NT2/D1 (cell line): ENCODE data around the gene ROMO1.
"Not testable (repeated sequence)": the region's sequence is repeated elsewhere in the genome, so short reads cannot be mapped to it uniquely, and the experiment has no call there.

ENCODE experiments used
- DNase-seq: peaks from one replicate; pipeline ENCODE4 v3.0.0-alpha.2; 2011; ENCODE audit warnings: low read depth, low spot score
- H3K27me3 ChIP-seq: 2 replicates; pipeline ENCODE4 v1.6.0; 2011; ENCODE audit warnings: mild to moderate bottlenecking; ENCODE audit not compliant: insufficient read length, insufficient read depth
- H3K36me3 ChIP-seq: 2 replicates; pipeline ENCODE4 v1.6.1; 2011; ENCODE audit warnings: mild to moderate bottlenecking, low read length, mixed read lengths; ENCODE audit not compliant: insufficient read depth, insufficient read length
- H3K4me1 ChIP-seq: 2 replicates; pipeline ENCODE4 v1.5.1; 2011; ENCODE audit not compliant: insufficient read depth, insufficient read length
- H3K4me3 ChIP-seq: 2 replicates; pipeline ENCODE4 v1.5.1; 2011; ENCODE audit warnings: low read depth; ENCODE audit not compliant: insufficient read length
- H3K9ac ChIP-seq: 2 replicates; pipeline ENCODE4 v1.6.0; 2011; ENCODE audit warnings: low read depth; ENCODE audit not compliant: insufficient read length
- H3K9me3 ChIP-seq: 2 replicates; pipeline ENCODE4 v1.5.1; 2011; ENCODE audit warnings: mild to moderate bottlenecking, low read length; ENCODE audit not compliant: insufficient read depth
- SUZ12 ChIP-seq: IDR thresholded peaks from 2 replicates; pipeline ENCODE4 v1.6.1; 2011; ENCODE audit not compliant: insufficient read length, insufficient read depth; ENCODE audit errors: extremely low read depth
- YY1 ChIP-seq: IDR thresholded peaks from 2 replicates; pipeline ENCODE4 v1.6.1; 2011; ENCODE audit not compliant: insufficient read length, insufficient read depth
- ZNF274 ChIP-seq: IDR thresholded peaks from 2 replicates; pipeline ENCODE4 v1.6.1; 2011; ENCODE audit warnings: mild to moderate bottlenecking, low read depth, low read length

Gene ROMO1

GRCh38 chr20:35715652-35716051 lies 16.4 kb downstream of the ROMO1 start:
- Histone ChIP-seq H3K4me1 (no peaks in the 10 kb centered on the region), H3K9ac (no peak overlapping the region), H3K4me3 (no peak overlapping the region), H3K36me3 (peaks cover 92% of the 10 kb centered on the region), H3K9me3 (no peaks in the 10 kb centered on the region), H3K27me3 (no peaks in the 10 kb centered on the region)
- no peak for DNase-seq
- TF ChIP-seq YY1 (no peak), ZNF274 (no peak), SUZ12 (no peak)

DNA sequence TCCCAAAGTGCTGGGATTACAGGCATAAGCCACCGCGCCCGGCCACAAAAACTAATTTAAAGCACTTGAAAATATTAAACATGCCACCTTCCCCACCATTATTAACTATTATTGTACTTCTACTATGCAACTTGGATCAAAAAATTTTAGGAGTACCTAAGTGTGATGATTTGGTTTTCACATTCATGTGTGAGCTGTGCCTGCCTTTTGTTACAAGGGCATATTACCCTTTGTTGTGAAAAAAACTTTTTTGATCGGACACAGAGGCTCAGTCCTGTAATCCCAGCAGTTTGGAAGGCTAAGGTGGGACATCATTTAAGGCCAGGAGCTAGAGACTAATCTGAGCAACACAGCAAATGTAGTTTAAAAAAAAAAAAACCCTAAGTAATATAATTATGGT lies 17.1 kb downstream of the ROMO1 start:
- no peaks in the 10 kb centered on the region for H3K9me3 ChIP-seq
- H3K36me3 ChIP-seq: peaks cover 92% of the 10 kb centered on the region
- no peak for DNase-seq
- no peak overlapping the region for H3K9ac ChIP-seq
- no peak overlapping the region for H3K4me3 ChIP-seq
- no peaks in the 10 kb centered on the region for H3K4me1 ChIP-seq
- no peak for TF ChIP-seq SUZ12
- TF ChIP-seq YY1: no peak
- no peak for TF ChIP-seq ZNF274
- no peaks in the 10 kb centered on the region for H3K27me3 ChIP-seq

DNA sequence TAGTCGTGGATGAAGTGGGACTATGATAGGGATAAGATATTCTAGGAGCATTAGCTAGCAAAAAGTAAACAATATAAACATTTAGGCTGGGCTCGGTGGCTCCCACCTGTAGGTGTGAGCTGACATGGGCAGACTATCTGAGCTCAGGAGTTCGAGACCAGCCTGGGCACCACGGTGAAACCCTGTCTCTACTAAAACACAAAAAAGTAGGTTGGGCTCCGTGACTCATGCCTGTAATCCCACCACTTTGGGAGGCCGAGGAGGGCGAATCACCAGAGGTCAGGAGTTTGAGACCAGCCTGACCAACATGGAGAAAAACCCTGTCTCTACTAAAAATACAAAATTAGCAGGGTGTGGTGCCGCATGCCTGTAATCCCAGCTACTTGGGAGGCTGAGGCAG lies 19.1 kb downstream of the ROMO1 start:
- H3K9ac ChIP-seq, H3K27me3 ChIP-seq, H3K9me3 ChIP-seq, H3K4me1 ChIP-seq, H3K4me3 ChIP-seq, DNase-seq: not testable (repeated sequence)
- peaks cover 94% of the 10 kb centered on the region for H3K36me3 ChIP-seq

- Histone ChIP-seq H3K9ac (no peak overlapping the region), H3K9me3 (no peaks in the 10 kb centered on the region), H3K27me3 (no peaks in the 10 kb centered on the region), H3K36me3 (peaks cover 93% of the 10 kb centered on the region), H3K4me3 (no peak overlapping the region), H3K4me1 (no peaks in the 10 kb centered on the region)
- no peak for TF ChIP-seq ZNF274
- TF ChIP-seq YY1: no peak
- TF ChIP-seq SUZ12: no peak
- no peak for DNase-seq
These were observed 19.9 kb downstream of the ROMO1 start for GRCh38 chr20:35718972-35719635.

- Histone ChIP-seq H3K9ac (no peak overlapping the region), H3K4me3 (no peak overlapping the region), H3K27me3 (no peaks in the 10 kb centered on the region), H3K4me1 (no peaks in the 10 kb centered on the region), H3K36me3 (peaks cover 93% of the 10 kb centered on the region), H3K9me3 (no peaks in the 10 kb centered on the region)
- TF ChIP-seq YY1 (no peak), SUZ12 (no peak), ZNF274 (no peak)
- no peak for DNase-seq
These were observed 20.5 kb downstream of the ROMO1 start for GRCh38 chr20:35719717-35720116.

DNA sequence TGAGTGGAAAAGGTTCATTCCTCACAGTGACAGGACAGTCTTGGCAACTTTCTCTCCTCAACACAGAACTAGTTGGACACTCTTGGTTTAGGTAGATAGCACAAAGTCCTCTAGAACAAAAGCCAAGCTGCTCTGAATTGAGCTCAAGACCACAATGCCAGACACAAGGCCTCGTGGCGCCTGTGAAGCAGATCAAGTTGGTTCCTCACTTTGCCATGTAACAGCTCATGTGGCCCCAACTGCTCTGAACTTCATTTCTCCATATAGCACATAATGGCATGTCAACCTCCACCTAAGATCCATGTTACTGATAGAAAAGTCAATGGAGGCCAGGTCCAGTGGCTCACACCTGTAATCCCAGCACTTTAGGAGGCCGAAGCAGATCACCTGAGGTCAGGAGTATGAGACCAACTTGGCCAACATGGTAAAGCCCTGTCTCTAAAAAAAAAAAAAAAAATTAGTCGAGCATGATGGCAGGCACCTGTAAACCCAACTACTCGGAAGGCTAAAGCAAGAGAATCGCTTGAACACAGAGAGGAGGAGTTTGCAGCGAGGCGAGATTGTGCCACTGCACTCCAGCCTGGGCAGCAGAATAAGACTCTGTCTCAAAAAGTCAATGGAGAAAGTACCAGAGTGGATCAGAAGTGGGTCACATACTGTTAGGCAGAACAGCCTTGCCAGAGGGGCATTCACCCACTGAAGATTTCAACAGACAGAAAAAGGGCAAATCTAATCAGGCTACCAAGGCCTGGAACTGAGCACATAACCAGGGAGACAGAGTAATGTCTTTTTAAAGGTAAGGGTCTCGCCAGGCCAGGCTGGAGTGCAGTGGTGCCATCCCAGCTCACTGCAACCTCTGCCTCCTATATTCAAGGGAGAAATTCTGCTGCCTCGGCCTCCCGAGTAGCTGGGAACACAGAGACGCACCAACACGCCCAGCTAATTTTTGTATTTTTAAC lies 21.2 kb downstream of the ROMO1 start:
- DNase-seq: no peak
- no peak for TF ChIP-seq YY1
- TF ChIP-seq ZNF274: no peak
- TF ChIP-seq SUZ12: no peak
- Histone ChIP-seq H3K4me3 (no peak overlapping the region), H3K9me3 (no peaks in the 10 kb centered on the region), H3K9ac (no peak overlapping the region), H3K4me1 (peaks cover 3% of the 10 kb centered on the region), H3K36me3 (peaks cover 93% of the 10 kb centered on the region), H3K27me3 (no peaks in the 10 kb centered on the region)

DNA sequence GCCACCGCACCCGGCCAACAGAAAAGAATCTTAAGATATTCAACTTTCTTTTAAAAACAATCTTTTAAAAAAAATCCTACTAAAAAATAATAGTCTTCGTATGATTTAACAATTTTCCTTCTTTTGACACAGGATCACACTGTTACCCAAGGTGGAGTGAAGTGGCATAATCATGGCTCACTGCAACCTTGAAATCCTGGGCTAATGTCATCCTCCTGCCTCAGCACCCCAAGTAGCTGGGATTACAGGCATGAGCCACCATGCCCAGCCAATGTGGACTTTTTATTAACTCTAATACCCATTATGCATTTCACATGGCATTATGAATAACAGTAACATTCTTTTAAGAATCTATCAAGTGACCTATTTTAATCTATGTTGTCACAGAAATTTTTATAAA lies 22.0 kb downstream of the ROMO1 start:
- no peak for DNase-seq
- Histone ChIP-seq H3K27me3 (no peaks in the 10 kb centered on the region), H3K9ac (no peak overlapping the region), H3K9me3 (no peaks in the 10 kb centered on the region), H3K4me3 (no peak overlapping the region), H3K36me3 (peaks cover 93% of the 10 kb centered on the region), H3K4me1 (peaks cover 3% of the 10 kb centered on the region)
- no peak for TF ChIP-seq YY1
- no peak for TF ChIP-seq SUZ12
- no peak for TF ChIP-seq ZNF274
